HG03135 (cell line): Measurements from ENCODE around the gene FLOT1.

ENCODE experiments used
- ATAC-seq: cut with Tn5 transposase; IDR thresholded peaks from one replicate; pipeline ENCODE4 v1.9.1; 2021; ENCODE audit warnings: mild to moderate bottlenecking, moderate library complexity; ENCODE audit not compliant: unreplicated experiment

The FLOT1 gene

GRCh38 chr6:30683183-30683979, 59.1 kb downstream of the FLOT1 start:
- no peak for ATAC-seq

GRCh38 chr6:30682143-30683117, 60.1 kb downstream of the FLOT1 start:
- peak; percentile 35 for ATAC-seq

- no peak for ATAC-seq
Measured at GRCh38 chr6:30681766-30682142, 60.7 kb downstream of the FLOT1 start.

DNA sequence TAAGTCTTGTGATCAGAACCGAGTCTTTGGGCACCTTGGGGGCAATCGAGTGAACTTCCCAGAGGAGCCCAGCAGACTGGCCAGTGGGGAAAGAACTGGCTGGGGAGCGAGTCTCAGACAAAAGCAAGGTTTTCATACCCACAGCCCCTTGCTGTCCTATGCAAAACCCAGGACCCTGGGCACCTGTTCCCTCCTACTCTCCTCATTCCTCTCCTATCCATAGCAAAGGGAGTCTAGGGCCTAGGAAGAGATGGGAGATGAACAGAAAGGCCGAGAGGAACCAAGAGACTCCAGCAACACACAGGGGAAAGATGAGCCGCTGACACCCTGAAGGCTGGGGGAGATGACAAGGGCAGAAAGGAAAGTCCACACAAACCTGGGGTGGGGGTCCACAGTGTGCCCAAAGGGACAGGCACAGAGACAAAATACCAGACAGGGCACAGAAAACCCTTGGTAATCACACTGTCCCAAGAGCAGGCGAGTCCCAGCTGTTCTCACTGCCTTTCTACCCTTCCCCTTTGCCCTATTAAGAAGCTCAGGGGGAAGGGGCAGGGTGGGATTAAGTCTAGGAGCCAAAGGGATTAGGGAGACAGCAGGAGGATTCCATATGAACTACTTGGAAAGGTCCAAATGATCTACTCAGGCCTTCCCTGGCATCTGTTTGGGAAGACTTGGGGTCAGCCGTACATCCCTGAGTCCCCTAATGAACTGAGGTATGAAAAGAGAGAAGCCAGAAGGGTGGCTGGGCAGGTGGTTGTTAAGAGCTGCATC, 62.5 kb downstream of the FLOT1 start:
- no peak for ATAC-seq

DNA sequence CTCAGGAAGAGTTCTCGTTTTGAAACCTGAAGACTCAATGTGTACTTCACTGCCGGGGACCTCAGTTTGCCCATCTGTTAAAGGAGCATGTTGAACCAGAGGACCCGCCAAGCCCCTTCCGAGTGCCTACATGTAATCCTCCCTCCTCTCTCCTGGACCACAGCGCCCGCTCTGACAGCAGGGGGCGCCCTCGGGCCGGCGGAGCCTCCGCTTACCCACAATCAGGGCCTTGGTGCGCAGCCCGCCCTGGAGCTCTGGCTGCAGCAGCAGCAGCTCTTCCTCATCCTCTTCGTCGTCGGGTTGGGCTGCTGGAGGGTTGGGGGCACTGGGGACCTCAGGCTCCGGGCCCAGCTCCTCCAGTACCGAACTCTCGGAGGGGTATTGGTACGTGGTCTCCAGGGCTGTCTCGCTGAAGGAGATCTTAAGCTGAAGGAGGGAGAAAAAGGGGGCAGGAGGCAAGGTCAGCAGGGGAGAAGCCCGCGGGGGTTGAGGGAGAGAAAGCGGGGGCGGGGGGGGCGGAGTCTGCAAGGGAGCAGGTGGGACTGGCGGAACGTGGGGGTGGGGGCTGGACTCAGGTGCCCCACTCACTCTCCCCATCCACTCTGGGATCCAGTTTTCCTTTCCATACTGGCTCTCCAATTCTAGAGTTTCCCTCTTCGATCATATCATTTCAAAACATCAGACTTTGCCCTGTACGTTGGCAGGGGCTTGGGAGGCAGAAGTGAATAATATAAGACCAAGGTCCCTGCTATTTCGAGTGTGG, 63.3 kb downstream of the FLOT1 start:
- ATAC-seq: no peak
